Frontal cortex (tissue), 4 donors: Measurements from ENCODE around the gene INAVA. TPM values are rescaled to one million over a fixed set of nuclear protein-coding genes. Genes with fewer than 3 reads are reported as not detected.
"Not testable (repeated sequence)": the region's sequence is repeated elsewhere in the genome, so short reads cannot be mapped to it uniquely, and the experiment has no call there.

Source experiments
- DNase-seq, 2 donors: peaks; one replicate each; pipeline ENCODE4 v3.0.0; 2012; ENCODE audit warnings: low spot score in 2 of 2
- FAIRE-seq: peaks from 2 replicates; lab custom pipeline; 2012; peaks lifted over from hg19 to GRCh38; lab: Jason Lieb, UNC
- total RNA-seq: library from RNA; depleted of rRNA; stranded (reverse); fragments of >200 nt; gene quantifications from one replicate; pipeline ENCODE4 v1.2.3, GENCODE V29; 2014
- donor health status: control.
- donor health status: control.
- donor health status: control.

The INAVA gene
- total RNA-seq, 1 donor from 2014 or later, result 0.82 TPM

DNA sequence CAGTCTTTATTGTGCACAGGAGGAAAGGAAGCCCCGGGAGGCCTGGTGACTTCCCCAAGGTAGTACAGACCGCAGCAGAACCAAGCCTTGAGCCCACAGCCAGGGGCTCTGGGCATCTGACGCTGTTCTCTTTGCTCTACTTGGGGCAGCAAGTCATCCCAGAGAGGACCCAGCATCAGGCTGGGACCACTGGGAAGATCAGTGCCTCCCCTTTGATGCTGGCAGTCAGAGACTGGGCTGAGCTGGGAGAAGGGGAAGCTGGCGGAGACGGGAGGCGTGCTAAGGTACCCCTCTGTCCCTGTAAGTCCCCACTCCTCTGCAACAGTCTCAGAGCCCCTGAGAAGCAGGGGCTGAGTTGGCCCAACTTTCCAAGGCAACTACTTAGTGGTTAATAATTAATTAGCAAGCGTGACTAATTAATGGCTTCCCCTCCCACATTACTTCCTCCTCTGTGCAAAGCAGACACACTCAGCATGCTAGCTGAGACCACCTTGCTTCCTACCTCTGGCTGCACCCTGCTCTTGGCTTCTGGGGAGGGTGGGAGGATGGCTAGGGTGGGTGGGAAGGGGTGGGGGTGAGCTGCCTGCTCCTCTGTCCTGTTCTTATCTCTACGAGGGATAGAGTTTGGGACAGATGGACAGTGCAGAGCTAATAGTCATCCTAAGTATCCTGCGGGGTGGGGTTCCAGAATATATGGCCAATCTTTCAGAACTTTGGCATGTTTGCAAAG is 1.3 kb downstream of the INAVA start:
- DNase-seq (no peak), FAIRE-seq (no peak)

DNA sequence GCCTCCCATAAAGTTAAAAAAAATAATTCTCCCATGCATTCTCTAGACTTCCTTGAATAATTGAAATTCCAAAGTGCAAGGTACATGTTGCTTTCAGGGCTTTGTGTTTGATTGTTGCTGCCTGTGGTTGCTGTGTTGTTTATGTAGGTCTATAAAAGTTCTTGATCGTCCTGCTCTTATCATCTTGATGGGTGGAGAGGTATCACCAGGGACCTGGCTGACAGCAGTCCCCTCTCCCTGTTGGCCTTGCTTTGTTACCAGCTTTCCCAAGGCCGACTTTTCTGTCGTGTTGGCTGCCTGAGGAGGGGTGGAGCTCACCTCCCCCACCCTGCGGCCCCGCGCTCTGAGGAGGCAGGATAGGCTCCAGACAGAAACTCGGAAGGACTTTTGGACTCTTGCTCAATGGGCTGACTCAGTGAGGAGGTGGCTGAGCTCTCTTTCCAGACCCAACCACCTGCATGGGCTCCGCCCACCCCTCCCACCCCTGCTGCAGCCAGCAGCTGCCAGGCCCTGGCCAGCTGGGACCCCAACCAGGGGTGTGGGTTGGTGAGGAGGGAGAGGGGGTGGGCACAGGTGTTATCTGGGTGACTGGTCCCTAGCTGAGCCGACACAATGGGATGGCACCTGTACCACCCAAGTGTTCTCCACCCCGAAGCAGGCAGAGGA is 2.0 kb downstream of the INAVA start:
- no peak for DNase-seq
- FAIRE-seq, result no peak

- FAIRE-seq (no peak), DNase-seq (no peak)
These were observed 2.6 kb downstream of the INAVA start for GRCh38 chr1:200897259-200897658.

DNA sequence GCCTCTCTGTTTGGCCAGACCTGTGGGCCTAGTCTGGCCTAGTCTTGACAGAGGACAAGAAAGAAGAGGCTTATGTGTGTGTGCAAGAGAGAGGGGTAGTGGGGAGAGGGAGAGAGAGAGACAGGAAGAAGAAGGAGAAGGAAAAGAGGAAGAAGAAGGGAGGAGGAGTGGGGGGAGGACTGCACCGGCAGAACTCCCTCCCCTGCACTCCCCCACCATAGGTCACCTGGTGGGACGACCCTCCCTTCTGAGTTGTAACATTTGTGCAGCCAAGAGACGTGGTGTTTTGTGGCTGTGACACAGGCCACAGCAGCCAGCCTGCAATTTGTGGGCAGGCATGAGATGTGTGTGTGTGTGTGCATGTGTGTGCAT is 4.3 kb downstream of the INAVA start:
- FAIRE-seq (no peak), DNase-seq (no peak)

- no peak for DNase-seq
- no peak for FAIRE-seq
These were observed 4.8 kb downstream of the INAVA start for GRCh38 chr1:200899451-200899915.

GRCh38 chr1:200899954-200900867 is 5.5 kb downstream of the INAVA start:
- no peak for FAIRE-seq
- no peak for DNase-seq

- FAIRE-seq, result no peak
- no peak for DNase-seq
These were observed 6.2 kb downstream of the INAVA start for GRCh38 chr1:200900877-200901276.

DNA sequence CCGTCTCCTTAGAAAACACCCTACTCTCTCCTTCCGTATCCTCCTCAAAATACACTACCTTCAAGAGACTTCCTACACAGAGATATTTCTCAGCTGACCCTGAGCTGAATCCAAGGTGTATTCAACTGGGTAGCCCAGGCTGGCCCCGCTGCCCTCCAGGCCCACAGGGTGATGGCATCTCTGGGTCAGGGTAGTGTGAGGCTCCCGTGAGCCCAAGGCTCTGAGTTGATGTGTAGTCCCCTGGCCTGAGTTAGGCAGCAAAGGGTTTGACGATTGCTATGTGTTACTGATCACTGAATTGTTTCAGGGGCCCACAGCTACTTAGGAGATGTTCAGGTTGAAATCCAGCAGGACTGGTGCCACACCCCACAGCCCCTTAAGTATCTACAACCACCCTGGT is 6.7 kb downstream of the INAVA start:
- DNase-seq (no peak), FAIRE-seq (no peak)

DNA sequence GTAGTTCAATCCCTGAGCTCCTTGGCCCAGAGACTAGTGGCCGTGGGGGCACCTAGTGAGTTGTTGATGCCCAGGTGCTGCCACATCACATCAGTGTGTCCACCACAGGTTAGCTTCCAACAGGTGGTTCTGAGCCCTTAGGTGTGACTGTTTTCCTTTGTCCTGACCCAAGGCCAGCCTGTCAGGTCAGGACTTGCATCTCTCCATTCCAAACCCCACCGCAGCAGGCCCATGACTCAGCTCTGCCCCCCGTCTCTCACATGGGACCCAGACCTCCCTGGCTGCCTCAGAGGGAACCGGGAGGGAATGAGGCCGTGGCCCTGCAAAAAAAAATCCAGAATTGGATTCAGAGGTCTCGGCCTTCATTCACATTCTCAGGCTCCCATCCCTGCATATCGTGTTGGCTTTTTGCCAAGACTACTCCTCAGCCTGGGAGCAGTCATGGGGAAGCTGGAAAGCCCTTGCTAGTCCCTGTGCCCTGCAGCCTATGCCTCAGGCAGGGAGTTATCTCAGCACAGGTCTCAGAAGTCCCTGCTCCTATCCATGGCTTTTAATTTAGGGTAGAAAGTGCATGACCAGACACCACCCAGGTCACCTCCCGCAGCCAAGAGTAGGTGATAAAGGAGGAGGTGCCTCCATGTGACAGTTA is 7.2 kb downstream of the INAVA start:
- FAIRE-seq (no peak), DNase-seq (no peak)

DNA sequence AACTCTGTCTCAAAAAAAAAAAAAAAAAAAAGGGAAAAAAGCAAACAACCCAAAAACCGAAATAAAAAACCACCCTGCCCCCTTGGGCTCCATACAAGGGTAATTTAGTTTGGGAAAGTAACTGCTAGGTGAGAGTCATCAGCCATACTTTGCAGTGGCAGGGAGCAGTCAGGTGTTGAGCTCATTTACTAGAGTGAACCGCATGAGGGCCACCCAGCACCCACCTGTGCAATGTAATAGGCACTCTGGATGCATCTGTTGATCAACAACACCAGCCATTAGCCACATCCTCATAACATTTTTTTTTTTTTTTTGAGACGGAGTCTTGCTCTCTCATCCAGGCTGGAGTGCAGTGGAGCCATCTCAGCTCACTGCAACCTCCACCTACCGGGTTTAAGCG is 9.1 kb downstream of the INAVA start:
- DNase-seq, result no peak
- no peak for FAIRE-seq

DNA sequence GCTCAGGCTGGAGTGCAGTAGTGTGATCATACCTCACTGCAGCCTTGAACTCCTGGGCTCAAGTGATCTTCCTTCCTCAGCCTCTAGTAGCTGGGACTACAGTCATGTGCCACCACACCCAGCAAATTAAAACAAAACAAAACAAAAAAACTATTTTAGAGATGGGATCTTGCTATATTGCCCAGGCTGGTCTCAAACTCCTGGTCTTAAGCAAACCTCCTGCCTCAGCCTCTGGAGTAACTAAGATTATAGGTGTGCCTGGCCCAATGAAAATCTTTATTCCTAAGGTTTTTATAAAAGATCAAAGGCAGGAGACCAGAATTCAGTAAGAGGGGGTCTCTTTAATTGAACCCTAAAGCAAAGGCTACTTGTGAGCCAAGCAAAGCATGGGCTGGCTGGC is 10.1 kb downstream of the INAVA start:
- no peak for FAIRE-seq
- DNase-seq, result no peak

- no peak for FAIRE-seq
- DNase-seq, result no peak
These were observed 10.8 kb downstream of the INAVA start for GRCh38 chr1:200905411-200906052.

GRCh38 chr1:200906491-200906890 is 11.8 kb downstream of the INAVA start:
- FAIRE-seq, result no peak

DNA sequence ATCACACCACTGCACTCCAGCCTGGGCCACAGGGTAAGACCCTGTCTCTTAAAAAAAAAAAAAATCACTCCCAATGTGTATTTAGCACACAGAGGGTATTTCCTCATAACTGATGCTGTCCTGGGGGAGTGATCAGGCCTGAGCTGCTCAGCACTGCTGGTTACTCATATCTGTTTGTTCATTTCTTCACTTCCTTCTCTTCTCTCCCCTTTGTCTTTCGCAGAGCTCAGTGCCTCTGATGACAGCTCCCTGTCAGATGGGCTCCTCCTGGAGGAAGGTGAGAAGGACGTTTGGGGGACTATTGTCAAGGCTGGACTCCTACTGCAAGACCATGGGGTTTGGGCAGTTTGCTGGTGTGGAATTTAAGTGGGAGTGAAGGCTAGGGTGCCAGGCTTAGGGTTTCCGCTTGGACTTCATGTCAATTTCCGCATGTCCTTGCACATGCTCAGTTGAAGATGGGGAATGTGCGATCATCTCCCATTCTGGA is 13.0 kb downstream of the INAVA start:
- no peak for DNase-seq
- no peak for FAIRE-seq

More at GRCh38 chr1:200906491-200906890, 11.8 kb downstream of the INAVA start:
- DNase-seq, result no peak

GRCh38 chr1:200908191-200908868 is 13.6 kb downstream of the INAVA start:
- DNase-seq (no peak), FAIRE-seq (no peak)

- FAIRE-seq, result no peak
- DNase-seq, result no peak
These were observed 14.4 kb downstream of the INAVA start for GRCh38 chr1:200909071-200909470.

GRCh38 chr1:200909757-200910239 is 15.1 kb downstream of the INAVA start:
- FAIRE-seq (no peak), DNase-seq (no peak)

GRCh38 chr1:200911361-200911760 is 16.7 kb downstream of the INAVA start:
- FAIRE-seq, result no peak
- no peak for DNase-seq

DNA sequence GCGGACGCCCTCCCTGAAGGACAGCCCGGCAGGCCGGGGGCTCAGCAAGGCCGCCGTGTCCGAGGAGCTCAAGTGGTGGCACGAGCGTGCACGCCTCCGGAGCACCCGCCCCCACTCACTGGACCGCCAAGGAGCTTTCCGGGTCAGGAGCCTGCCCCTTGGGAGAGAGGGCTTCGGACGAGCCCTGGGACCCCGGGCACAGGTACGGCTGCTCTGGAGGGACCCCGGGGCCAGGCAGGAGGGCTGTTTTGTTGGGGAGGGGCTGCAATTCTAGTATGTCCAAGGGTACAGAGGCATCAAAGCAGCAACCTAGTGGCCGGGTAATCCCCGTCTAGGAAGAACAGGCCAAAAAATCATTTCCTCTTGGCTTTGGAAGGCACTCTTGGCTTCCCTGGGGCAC is 17.2 kb downstream of the INAVA start:
- not testable (repeated sequence) for DNase-seq

More for the DNA sequence above, 17.2 kb downstream of the INAVA start:
- FAIRE-seq, result not testable (repeated sequence)
